HG03108 (cell line): ENCODE data around the gene FXYD5.
"Not testable (repeated sequence)": the region's sequence is repeated elsewhere in the genome, so short reads cannot be mapped to it uniquely, and the experiment has no call there.

ENCODE experiments used
- ATAC-seq: cut with Tn5 transposase; IDR thresholded peaks from one replicate; pipeline ENCODE4 v1.9.1; 2021; ENCODE audit warnings: moderate library complexity; ENCODE audit not compliant: unreplicated experiment

The FXYD5 gene

GRCh38 chr19:35176181-35176570, 21.6 kb downstream of the FXYD5 start:
- ATAC-seq, result no peak

GRCh38 chr19:35177377-35178274, 23.1 kb downstream of the FXYD5 start:
- no peak for ATAC-seq

GRCh38 chr19:35178701-35179100, 24.2 kb downstream of the FXYD5 start:
- ATAC-seq, result no peak

GRCh38 chr19:35179830-35180229, 25.3 kb downstream of the FXYD5 start:
- no peak for ATAC-seq

GRCh38 chr19:35181387-35181786, 26.9 kb downstream of the FXYD5 start:
- ATAC-seq, result no peak

GRCh38 chr19:35184267-35184666, 29.7 kb downstream of the FXYD5 start:
- no peak for ATAC-seq

- ATAC-seq, result no peak
Measured at GRCh38 chr19:35184884-35185283, 30.3 kb downstream of the FXYD5 start.

- ATAC-seq, result no peak
Measured at GRCh38 chr19:35194012-35194984, 39.8 kb downstream of the FXYD5 start.

- ATAC-seq, result no peak
Measured at GRCh38 chr19:35195830-35196229, 41.3 kb downstream of the FXYD5 start.

GRCh38 chr19:35196861-35197260, 42.3 kb downstream of the FXYD5 start:
- ATAC-seq, result not testable (repeated sequence)

- ATAC-seq, result no peak
Measured at GRCh38 chr19:35199481-35199880, 44.9 kb downstream of the FXYD5 start.

GRCh38 chr19:35202722-35203688, 48.5 kb downstream of the FXYD5 start:
- no peak for ATAC-seq

- peak; percentile 63 for ATAC-seq
Measured at GRCh38 chr19:35204799-35205732, 50.5 kb downstream of the FXYD5 start.

- no peak for ATAC-seq
Measured at GRCh38 chr19:35205733-35206323, 51.3 kb downstream of the FXYD5 start.

- ATAC-seq, result no peak
Measured at GRCh38 chr19:35206379-35206778, 51.8 kb downstream of the FXYD5 start.

GRCh38 chr19:35206855-35207254, 52.3 kb downstream of the FXYD5 start:
- ATAC-seq, result no peak

- ATAC-seq, result no peak
Measured at GRCh38 chr19:35207391-35207871, 52.9 kb downstream of the FXYD5 start.

GRCh38 chr19:35208121-35208520, 53.6 kb downstream of the FXYD5 start:
- ATAC-seq, result no peak

- ATAC-seq, result no peak
Measured at GRCh38 chr19:35209646-35210045, 55.1 kb downstream of the FXYD5 start.
